Activated CD4-positive, alpha-beta T cell treated with anti-CD3 and anti-CD28 coated beads, Interleukin-2, Interleukin-4, amounts not matched to agents 100 ng/mL and 50 ng/mL, durations not matched to agents 16 hours and 8 hours (primary cell): ENCODE results near the gene PBX1.

Experiments
- DNase-seq: peaks from one replicate; pipeline ENCODE4 v3.0.0-alpha.2; 2020; ENCODE audit warnings: low spot score

The PBX1 gene

DNA sequence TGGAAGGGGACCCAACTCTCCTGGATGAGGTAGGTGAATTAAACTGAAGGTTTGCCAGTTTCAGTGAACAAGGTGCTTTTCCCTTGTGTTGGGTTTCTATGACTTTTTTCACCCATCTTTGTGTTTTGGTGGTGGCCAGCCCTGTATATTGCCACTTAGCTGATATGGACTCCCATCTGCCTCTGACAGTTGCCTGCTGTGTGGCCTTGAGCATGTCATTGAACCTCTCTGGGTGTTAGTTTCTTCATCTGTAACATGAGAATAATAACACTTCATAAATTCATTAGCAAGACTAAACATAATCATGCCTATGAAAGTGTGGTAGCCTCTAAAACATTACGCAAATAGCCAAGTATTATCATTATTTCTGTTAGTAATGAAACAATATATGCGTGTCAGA, 141.7 kb downstream of the PBX1 start:
- no peak for DNase-seq

DNA sequence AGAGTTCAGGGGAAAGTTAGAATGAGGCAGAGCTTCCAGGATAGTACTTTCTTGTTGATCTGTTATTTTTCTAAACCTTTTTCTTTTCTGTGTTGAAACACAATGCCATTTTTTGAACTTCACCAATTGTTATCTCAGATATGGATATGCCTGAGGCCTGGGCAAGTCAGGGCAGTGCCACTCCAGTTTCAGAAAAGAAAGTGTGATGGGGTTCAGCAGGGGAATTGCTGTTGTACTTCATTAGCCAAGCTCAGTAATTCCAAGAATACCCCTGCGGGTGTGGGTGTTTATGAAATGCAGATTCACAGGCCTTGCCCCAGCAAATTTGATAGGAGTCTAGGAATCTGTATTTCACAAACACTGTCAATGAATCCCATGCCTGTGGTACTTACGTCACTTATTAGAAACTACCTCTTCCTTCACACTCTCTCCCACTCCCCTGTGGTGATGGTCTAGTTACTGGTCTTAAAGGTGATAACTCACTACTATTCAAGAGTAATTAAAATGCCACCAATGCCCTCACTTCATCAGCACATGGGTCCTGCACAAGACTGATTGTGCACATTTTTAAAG, 142.3 kb downstream of the PBX1 start:
- DNase-seq, result no peak

DNA sequence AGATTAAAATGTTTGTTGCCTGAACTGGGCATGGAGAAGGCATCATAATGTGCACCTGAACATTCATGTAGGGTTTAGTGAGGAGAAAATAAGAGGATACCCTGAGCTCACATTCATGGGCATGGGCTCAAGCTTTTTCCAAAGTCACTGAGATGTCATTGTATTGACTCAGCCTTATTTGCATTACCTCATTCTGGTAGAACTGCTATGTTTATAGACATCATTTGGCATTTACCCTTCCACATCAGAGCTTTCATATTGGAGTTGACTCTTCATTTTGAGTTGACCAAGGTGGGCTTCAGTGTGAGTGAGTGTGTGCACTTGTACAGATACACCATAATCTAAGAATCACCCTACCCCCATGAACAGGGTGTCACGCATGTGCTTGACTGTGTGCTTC, 143.2 kb downstream of the PBX1 start:
- DNase-seq, result no peak

- DNase-seq, result no peak
These were observed 143.7 kb downstream of the PBX1 start for GRCh38 chr1:164702664-164703063.

DNA sequence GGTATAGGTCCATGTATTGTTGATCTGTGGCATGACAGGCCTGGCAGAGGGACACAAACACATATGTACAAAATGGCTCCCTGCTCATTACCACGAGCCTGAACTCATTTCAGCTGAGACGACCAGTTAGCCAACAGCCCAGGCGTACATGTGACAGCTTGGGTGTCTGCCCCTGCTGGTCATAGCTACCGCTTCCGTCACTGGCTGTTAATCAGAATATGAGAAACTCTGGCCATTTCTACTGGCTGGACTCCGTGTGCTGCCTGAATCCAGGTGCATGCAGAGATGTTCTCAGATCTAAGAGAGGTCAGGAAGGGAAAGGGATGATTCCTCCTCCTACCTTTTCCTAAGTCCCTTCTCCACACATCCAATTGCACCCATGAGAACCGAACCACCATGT, 144.5 kb downstream of the PBX1 start:
- no peak for DNase-seq

GRCh38 chr1:164703960-164704411, 145.0 kb downstream of the PBX1 start:
- DNase-seq, result no peak

GRCh38 chr1:164704954-164705353, 146.0 kb downstream of the PBX1 start:
- DNase-seq, result no peak

DNA sequence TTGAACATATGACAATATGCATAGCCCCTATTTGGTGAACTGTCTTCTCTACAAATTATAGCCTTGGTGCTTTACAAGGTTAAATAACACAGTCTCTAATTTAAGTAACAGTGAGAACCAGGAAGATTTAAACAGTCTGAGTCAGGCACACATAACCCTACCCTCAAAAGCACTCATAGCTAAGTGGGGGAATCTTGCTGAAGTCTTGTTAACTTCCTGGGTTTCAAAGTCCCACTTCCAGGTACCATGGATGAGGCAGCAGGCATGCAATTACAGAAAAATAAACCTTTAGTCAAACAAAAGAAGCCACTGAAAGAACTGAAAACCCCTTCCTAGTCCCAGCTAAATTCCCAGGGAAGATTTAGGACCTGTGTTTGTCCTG, 147.6 kb downstream of the PBX1 start:
- DNase-seq, result no peak

DNA sequence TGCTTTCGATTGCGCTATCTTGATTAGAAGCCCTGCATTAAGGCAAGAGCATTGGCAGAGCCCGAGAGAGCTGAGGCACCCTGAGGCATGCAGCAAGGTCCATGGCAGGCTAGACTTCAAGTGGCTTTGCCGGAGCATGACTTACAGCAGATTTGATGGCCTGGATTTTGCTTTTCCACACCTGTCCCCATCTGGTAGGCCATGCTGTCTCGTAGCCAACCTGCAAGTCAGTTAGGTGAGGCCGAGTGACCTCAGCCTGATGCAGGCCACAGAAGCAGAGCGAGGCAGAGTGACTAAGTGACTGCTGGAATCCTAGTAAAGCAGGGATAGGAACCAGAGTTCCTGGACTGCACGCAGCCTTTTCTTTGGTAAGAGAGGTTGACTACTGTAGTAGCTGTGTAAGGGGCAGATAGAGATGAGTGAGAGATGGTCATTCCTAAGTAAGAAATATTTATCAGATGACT, 148.9 kb downstream of the PBX1 start:
- no peak for DNase-seq

DNA sequence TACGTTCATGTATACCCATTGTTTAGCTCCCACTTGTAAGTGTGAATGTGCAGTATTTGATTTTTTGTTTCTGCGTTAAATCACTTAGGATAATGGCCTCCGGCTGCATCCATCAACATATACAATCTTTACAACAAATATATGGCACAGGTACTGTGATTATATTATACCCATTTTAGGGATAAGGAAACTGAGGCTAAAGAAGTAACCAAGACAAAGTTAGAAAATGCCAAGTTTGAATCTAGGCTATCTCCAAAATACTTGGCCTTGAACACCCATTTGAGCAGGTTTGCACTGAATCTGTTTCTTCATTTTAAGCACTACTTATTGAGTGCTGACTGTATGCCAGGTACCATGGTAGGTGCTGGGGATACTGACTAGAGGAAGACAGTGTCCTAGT, 149.6 kb downstream of the PBX1 start:
- no peak for DNase-seq

- no peak for DNase-seq
These were observed 150.1 kb downstream of the PBX1 start for GRCh38 chr1:164709126-164709525.

- DNase-seq, result no peak
These were observed 150.7 kb downstream of the PBX1 start for GRCh38 chr1:164709541-164710278.

GRCh38 chr1:164712131-164713036, 153.4 kb downstream of the PBX1 start:
- DNase-seq, result no peak

DNA sequence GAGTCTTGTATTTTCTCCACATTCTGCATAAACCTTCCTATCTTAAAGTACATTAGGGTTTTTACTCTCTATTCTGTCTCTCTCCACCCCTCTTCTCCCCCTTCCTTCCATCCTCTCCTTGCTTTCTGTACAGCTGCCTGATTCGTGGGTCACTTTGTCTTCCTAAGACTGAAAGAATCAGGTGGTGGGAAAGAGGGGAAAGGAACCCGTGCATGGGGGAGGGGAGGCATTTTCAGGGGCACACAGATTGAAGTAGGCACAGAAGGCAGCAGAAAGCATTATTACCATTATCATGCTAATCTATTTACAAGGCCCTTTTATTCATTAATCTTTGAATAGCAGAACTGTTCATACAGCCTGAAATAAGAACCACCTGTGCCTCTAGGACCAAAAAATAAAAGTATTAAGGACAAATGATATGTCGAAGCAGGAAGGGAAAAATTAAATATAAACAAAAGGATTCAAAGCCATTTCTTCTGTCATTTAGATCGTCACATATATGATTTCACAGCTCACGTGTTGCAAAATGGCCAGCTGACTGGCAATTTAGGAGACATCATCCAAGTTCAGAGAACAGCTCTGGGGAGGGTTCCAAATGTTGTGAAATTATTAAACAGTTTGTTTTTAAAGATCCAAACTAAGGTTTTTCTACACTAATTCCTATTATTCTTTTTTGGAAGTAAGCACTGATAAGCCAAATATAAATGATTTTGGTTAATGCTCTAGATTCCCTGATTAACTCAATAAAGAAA, 154.6 kb downstream of the PBX1 start:
- no peak for DNase-seq

DNA sequence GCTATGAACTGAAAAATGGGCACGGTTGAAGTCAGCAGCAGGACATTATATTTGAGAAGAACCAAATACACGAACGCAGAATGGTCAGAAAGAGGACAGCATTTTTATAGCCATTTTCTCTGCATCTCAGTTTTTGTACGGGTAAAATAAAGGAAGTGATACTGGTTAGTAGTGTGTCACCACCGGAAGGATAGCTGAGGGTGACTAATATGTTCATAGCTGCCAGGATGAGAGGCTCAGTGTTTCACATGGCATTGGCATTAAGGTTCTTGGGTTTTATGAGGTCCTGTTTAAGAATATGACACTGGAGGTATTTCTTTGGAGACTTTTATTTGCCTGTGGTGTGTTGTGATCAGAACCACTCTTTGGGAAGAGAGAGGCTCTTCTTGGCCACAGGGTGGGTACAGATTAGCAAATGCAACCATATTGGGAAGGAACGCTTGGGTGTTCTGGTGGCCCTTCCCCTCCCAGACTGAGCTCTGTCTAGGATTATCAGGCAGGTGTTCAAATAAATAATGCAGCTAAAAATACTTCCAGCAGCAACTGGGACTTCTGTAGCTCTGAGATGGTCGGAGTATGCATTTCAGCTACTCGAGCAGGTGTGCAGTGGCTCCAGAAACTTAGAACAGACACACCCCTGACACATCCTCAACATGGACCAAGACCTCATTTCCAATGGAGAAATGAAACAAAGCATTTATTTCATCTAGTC, 158.2 kb downstream of the PBX1 start:
- peak; percentile 19 for DNase-seq

DNA sequence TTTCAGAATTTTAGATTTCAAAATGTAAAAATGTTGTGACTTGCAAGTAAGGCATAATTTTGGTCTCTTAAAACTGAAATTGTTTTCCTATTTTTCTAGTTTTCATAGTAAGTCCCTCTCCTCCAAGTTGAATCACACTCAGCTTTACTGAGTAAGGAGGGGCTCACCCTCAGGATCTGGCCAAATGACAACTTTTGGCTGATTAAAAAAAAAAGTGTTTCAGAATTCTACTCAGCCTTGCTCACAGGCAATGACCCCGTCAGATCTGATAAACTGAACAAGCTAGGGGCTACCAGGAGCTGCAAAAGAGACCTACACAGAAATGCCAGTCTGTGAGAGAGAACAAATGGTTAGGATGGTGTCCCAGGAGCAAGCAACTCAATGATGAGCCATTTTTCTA, 159.8 kb downstream of the PBX1 start:
- no peak for DNase-seq

DNA sequence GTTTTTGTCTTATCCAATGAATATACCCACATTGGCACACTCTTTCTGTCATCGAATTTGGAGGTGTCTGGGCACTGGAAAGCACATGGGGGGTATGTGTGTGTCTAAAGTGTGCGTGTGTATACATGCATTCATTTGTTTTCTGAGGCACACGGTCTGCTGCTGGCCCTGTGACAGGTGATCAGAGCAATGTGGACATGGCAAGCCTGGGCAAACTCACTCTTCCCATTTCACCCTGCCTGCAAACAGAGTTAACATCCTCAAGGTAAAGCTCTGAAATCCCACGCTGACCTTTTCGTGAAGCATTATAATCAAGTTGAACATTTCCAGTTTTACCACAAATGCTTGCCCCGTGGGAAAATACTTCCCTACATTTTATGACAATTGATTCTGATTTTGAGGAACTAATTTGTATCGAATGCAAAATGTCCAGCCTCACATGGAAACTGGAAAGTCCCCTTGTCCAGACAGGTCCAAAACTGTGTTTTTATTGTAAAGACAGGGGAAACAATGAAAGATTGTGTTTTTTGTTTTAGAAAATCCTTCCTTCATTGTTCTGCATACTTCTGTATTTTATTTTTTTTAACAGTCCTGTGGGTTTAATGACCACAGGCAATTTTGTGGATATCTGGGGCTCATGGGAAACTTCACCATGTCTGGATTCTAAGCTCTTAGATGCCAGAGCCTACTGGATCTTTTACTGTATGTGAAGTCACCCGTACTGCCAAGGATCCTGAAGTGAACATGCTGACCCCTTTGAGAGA, 160.9 kb downstream of the PBX1 start:
- DNase-seq, result no peak

DNA sequence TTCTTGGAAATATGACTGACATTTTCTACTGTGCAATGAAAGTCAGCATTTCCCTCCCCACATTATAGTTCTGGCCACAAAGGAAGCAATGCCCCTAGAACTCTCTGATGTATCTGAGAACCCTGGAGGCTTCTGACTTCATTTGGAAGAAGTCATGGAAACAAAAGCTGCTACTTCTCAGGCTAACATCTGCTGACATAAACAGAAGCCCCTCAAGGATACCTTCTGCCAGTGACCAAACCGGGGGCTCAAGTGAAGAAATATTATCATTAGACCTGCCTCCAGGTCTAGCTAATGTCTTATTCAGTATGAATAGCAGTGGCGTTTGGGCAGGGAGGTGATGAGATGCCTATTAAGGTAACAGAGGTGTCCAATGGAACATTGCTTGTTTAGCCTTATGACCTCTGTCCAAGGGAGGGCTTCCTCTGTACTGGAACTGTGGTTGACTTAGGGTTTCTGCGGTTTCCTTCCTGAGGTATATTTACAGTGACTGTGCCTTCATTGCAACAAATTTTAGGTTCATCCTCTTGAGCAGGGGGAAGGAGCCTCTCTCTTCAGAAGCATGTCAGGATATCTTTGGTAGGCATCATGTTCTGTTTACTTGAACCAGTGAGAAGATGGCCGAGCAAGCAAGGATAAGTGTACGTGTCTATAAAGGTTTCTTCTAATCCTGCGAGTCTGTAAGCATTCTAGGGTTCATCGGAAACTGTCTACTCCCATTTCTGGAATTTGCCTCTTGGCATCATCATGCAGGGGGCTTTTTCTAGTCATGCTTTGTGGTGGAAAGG, 161.7 kb downstream of the PBX1 start:
- DNase-seq, result no peak

DNA sequence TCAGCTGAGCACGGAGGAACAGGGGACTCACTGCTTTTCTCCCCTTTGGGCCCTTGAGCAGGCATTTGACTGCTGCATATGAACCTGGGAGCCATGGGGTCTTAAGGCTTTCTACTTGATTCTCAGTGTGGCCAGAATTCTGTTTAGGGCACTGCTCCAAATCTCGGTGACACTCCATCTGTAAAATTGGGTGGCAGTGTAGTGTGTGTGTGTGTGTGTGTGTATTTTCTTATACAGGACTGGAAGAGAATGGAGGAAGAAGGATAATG, 162.2 kb downstream of the PBX1 start:
- DNase-seq, result no peak

- no peak for DNase-seq
These were observed 164.4 kb downstream of the PBX1 start for GRCh38 chr1:164723296-164723798.
